ENCODE measurements around the gene HMGCS2.

HMGCS2 gene

DNA sequence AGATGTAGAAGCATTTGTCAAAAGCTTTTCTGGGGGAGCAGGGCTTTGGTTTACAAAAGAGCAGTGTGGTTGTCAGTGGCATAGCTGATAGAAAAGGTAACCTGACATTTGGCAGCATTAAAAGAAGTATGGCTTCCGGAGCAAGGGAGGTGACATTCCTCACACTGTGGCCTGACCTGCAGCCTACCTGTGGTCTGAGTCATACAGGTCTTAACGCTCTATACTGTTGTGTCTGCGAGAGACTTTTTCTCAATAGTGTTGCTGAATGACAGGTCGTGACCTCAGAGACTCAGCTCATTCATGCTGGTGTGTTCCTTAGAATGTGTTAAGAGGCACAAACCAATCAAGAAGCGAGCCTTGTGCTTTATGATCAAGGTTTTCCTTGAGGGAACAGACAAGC, 37.6 kb downstream of the HMGCS2 start (continued):
- TF ChIP-seq, protein P1, sequence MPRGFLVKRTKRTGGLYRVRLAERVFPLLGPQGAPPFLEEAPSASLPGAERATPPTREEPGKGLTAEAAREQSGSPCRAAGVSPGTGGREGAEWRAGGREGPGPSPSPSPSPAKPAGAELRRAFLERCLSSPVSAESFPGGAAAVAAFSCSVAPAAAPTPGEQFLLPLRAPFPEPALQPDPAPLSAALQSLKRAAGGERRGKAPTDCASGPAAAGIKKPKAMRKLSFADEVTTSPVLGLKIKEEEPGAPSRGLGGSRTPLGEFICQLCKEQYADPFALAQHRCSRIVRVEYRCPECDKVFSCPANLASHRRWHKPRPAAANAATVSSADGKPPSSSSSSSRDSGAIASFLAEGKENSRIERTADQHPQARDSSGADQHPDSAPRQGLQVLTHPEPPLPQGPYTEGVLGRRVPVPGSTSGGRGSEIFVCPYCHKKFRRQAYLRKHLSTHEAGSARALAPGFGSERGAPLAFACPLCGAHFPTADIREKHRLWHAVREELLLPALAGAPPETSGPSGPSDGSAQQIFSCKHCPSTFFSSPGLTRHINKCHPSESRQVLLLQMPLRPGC (tag by site-specific recombination; IDR thresholded peaks at IDR 0.05), result no peak

DNA sequence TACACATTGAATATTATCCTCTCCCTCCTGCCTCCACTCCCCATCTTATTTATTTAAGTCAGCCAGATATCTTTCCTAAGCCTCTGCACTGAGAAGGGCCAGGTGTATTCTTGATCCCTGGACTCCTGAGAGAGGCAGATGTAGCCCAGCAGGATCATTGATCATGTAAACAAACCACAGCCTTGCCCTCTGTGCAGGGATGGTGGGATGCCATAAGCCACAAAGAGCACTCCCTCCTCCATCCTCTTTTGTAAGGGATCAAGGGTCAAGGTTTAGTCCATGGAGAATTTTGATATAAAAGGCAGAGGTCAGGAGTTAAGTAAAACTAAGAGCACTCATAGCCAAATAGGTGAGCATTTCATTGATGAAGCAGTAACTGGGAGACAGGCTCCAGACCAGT, 39.7 kb downstream of the HMGCS2 start:
- Histone ChIP-seq H3K4me3 (ENCODE audit: low read depth, low read length) (no peak overlapping the region), H3K36me3 (ENCODE audit: control insufficient read depth in 2 of 2, insufficient read depth in 1 of 2, low read length in 2 of 2) (peaks cover 22 to 97% of the 10 kb centered on the region in 2 experiments), H3K9me3 (ENCODE audit: control insufficient read depth, insufficient read depth, low read depth, low read length) (no peaks in the 10 kb centered on the region), H3K4me1 (ENCODE audit: control insufficient read depth, insufficient read depth, low read length) (no peaks in the 10 kb centered on the region), H3K27ac (ENCODE audit: extremely low read depth, low read depth, low read length) (no peak overlapping the region)
- no peak for TF ChIP-seq ZSCAN30 (tag by site-specific recombination; IDR thresholded peaks at IDR 0.05)
- TF ChIP-seq, protein P2, sequence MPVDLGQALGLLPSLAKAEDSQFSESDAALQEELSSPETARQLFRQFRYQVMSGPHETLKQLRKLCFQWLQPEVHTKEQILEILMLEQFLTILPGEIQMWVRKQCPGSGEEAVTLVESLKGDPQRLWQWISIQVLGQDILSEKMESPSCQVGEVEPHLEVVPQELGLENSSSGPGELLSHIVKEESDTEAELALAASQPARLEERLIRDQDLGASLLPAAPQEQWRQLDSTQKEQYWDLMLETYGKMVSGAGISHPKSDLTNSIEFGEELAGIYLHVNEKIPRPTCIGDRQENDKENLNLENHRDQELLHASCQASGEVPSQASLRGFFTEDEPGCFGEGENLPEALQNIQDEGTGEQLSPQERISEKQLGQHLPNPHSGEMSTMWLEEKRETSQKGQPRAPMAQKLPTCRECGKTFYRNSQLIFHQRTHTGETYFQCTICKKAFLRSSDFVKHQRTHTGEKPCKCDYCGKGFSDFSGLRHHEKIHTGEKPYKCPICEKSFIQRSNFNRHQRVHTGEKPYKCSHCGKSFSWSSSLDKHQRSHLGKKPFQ (tag by site-specific recombination; IDR thresholded peaks at IDR 0.05), result no peak
- TF ChIP-seq ZNF561 (tag by site-specific recombination; IDR thresholded peaks at IDR 0.05; ENCODE audit: borderline replicate concordance), result no peak
- TF ChIP-seq, protein P3, sequence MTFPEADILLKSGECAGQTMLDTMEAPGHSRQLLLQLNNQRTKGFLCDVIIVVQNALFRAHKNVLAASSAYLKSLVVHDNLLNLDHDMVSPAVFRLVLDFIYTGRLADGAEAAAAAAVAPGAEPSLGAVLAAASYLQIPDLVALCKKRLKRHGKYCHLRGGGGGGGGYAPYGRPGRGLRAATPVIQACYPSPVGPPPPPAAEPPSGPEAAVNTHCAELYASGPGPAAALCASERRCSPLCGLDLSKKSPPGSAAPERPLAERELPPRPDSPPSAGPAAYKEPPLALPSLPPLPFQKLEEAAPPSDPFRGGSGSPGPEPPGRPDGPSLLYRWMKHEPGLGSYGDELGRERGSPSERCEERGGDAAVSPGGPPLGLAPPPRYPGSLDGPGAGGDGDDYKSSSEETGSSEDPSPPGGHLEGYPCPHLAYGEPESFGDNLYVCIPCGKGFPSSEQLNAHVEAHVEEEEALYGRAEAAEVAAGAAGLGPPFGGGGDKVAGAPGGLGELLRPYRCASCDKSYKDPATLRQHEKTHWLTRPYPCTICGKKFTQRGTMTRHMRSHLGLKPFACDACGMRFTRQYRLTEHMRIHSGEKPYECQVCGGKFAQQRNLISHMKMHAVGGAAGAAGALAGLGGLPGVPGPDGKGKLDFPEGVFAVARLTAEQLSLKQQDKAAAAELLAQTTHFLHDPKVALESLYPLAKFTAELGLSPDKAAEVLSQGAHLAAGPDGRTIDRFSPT (tag by site-specific recombination; IDR thresholded peaks at IDR 0.05), result no peak
- TF ChIP-seq ZNF223 (tag by site-specific recombination; IDR thresholded peaks at IDR 0.05), result no peak
- TF ChIP-seq ZNF785 (tag by site-specific recombination; IDR thresholded peaks at IDR 0.05), result no peak
- TF ChIP-seq GFI1B (tag by site-specific recombination; IDR thresholded peaks at IDR 0.05), result no peak
- TF ChIP-seq HOXA7 (CRISPR knock-in tag; IDR thresholded peaks at IDR 0.05; ENCODE audit: borderline replicate concordance), result no peak
- no peak for TF ChIP-seq ZNF791 (tag by site-specific recombination; IDR thresholded peaks at IDR 0.05)
- TF ChIP-seq WT1 (tag by site-specific recombination; IDR thresholded peaks at IDR 0.05), result no peak
- no peak for TF ChIP-seq ZNF184 (tag by site-specific recombination; IDR thresholded peaks at IDR 0.05)
- TF ChIP-seq ZNF768 (tag by site-specific recombination; IDR thresholded peaks at IDR 0.05), result no peak
- TF ChIP-seq, protein P4, sequence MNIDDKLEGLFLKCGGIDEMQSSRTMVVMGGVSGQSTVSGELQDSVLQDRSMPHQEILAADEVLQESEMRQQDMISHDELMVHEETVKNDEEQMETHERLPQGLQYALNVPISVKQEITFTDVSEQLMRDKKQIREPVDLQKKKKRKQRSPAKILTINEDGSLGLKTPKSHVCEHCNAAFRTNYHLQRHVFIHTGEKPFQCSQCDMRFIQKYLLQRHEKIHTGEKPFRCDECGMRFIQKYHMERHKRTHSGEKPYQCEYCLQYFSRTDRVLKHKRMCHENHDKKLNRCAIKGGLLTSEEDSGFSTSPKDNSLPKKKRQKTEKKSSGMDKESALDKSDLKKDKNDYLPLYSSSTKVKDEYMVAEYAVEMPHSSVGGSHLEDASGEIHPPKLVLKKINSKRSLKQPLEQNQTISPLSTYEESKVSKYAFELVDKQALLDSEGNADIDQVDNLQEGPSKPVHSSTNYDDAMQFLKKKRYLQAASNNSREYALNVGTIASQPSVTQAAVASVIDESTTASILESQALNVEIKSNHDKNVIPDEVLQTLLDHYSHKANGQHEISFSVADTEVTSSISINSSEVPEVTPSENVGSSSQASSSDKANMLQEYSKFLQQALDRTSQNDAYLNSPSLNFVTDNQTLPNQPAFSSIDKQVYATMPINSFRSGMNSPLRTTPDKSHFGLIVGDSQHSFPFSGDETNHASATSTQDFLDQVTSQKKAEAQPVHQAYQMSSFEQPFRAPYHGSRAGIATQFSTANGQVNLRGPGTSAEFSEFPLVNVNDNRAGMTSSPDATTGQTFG (tag by site-specific recombination; IDR thresholded peaks at IDR 0.05; ENCODE audit: borderline replicate concordance), result no peak
- no peak for TF ChIP-seq HOXC10 (CRISPR knock-in tag; IDR thresholded peaks at IDR 0.05)
- TF ChIP-seq SCRT2 (tag by site-specific recombination; IDR thresholded peaks at IDR 0.05), result no peak
- no peak for TF ChIP-seq ZNF202 (tag by site-specific recombination; IDR thresholded peaks at IDR 0.05; ENCODE audit: borderline replicate concordance)
- TF ChIP-seq, protein P5, sequence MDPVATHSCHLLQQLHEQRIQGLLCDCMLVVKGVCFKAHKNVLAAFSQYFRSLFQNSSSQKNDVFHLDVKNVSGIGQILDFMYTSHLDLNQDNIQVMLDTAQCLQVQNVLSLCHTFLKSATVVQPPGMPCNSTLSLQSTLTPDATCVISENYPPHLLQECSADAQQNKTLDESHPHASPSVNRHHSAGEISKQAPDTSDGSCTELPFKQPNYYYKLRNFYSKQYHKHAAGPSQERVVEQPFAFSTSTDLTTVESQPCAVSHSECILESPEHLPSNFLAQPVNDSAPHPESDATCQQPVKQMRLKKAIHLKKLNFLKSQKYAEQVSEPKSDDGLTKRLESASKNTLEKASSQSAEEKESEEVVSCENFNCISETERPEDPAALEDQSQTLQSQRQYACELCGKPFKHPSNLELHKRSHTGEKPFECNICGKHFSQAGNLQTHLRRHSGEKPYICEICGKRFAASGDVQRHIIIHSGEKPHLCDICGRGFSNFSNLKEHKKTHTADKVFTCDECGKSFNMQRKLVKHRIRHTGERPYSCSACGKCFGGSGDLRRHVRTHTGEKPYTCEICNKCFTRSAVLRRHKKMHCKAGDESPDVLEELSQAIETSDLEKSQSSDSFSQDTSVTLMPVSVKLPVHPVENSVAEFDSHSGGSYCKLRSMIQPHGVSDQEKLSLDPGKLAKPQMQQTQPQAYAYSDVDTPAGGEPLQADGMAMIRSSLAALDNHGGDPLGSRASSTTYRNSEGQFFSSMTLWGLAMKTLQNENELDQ (tag by site-specific recombination; IDR thresholded peaks at IDR 0.05; ENCODE audit: low read depth), result no peak
- TF ChIP-seq ZNF670 (tag by site-specific recombination; IDR thresholded peaks at IDR 0.05; ENCODE audit: low read depth), result no peak
- ChIA-PET CTCF (no interaction called here), POLR2A (interaction anchor here (0.6 kb wide), 1 partner anchor 90 kb away, joined by 4 read pairs; no protein-coding TSS in a partner anchor)
